Neural progenitor cell (in vitro differentiated cells): ENCODE data around the gene EMP2.

ENCODE experiments used
- CTCF ChIP-seq: fragments of 200-600 bp; sonication (generic); IDR thresholded peaks from 2 replicates; pipeline ENCODE4 v1.5.1; 2017; ENCODE audit warnings: antibody characterized with exemption, mild to moderate bottlenecking
- EZH2 ChIP-seq: fragments of 200-600 bp; sonication (generic); IDR thresholded peaks from 2 replicates; pipeline ENCODE4 v1.6.1; 2017; ENCODE audit warnings: antibody characterized with exemption, mild to moderate bottlenecking, moderate library complexity
- EZH2phosphoT487 ChIP-seq: fragments of 200-600 bp; sonication (generic); IDR thresholded peaks from 2 replicates; pipeline ENCODE4 v1.6.1; 2017; ENCODE audit warnings: antibody characterized with exemption

- TF ChIP-seq EZH2 (no peak), CTCF (no peak), EZH2phosphoT487 (no peak)
Observed at GRCh38 chr16:10528635-10529034, 51.8 kb downstream of the EMP2 start.
